T-cell (primary cell): ENCODE data around the gene ANKRD16. TPM values are rescaled to one million over a fixed set of nuclear protein-coding genes. Genes with fewer than 3 reads are reported as not detected.
"Not testable (repeated sequence)": the region's sequence is repeated elsewhere in the genome, so short reads cannot be mapped to it uniquely, and the experiment has no call there.

Experiments used
- ATAC-seq, 4 experiments: fragments of 200-7000 bp in 3 of 4; fragments of 150-1000 bp in 1 of 4; cut with Tn5 transposase; replicated peaks in 1 of 4; 1 replicate in 3 of 4; 2 replicates in 1 of 4; pipeline ENCODE4 v1.10.0; 2021; ENCODE audit warnings: moderate library complexity in 3 of 4, mild to moderate bottlenecking in 2 of 4, moderate number of reproducible peaks in 1 of 4
- CTCF ChIA-PET, 2 donors: fragments of 300-600 bp; sonication (Branson Sonifier 250); formaldehyde crosslinking; loops; one replicate each; lab custom pipeline; 2022; ENCODE audit warnings: antibody characterized with exemption in 2 of 2; lab: Charles Lee
- POLR2A ChIA-PET, 2 donors: fragments of 300-600 bp; sonication (Branson Sonifier 250); formaldehyde crosslinking; loops; one replicate each; lab custom pipeline; 2022; ENCODE audit warnings: antibody characterized with exemption in 2 of 2; lab: Charles Lee
- DNase-seq, 35 experiments: peaks; one replicate each; pipeline versions ENCODE4 v3.0.0 to v3.0.0-alpha.2; 2013 to 2023
- H3K27ac ChIP-seq: one replicate; pipeline ENCODE4 v1.5.1; 2013; ENCODE audit warnings: low read length
- H3K27me3 ChIP-seq, 2 experiments: replicated peaks in 1 of 2; 1 replicate in 1 of 2; 2 replicates in 1 of 2; pipeline versions ENCODE4 v1.6.1 to v1.7.0; 2013; ENCODE audit warnings: low read length in 1 of 2, mixed read lengths in 1 of 2; ENCODE audit not compliant: control insufficient read depth in 2 of 2, insufficient read depth in 2 of 2; ENCODE audit errors: extremely low read depth in 1 of 2
- H3K36me3 ChIP-seq, 2 donors: 1 replicate in 1 of 2; 2 replicates in 1 of 2; pipeline versions ENCODE4 v1.6.1 to v1.7.0; 2013; ENCODE audit warnings: low read length in 1 of 2; ENCODE audit not compliant: control insufficient read depth in 2 of 2, insufficient read depth in 1 of 2; ENCODE audit errors: extremely low read depth in 1 of 2
- H3K4me1 ChIP-seq, 2 experiments: 1 replicate in 1 of 2; 2 replicates in 1 of 2; pipeline versions ENCODE4 v1.6.1 to v1.7.0; 2013; ENCODE audit warnings: low read length in 2 of 2, mixed read lengths in 1 of 2; ENCODE audit not compliant: insufficient read depth in 2 of 2, control insufficient read depth in 1 of 2; ENCODE audit errors: extremely low read depth in 1 of 2
- H3K4me3 ChIP-seq, 2 donors: 1 replicate in 1 of 2; 2 replicates in 1 of 2; pipeline versions ENCODE4 v1.5.1 to v1.7.0; 2013; ENCODE audit warnings: mild to moderate bottlenecking in 2 of 2, low read length in 1 of 2, moderate library complexity in 1 of 2; ENCODE audit not compliant: control insufficient read depth in 1 of 2; ENCODE audit errors: extremely low read depth in 1 of 2
- H3K9me3 ChIP-seq: 2 replicates; pipeline ENCODE4 v1.7.0; 2013
- H3K27ac Mint-ChIP-seq, 2 donors: one replicate each; pipeline ENCODE4 v1.8.0; 2020 to 2021; ENCODE audit warnings: mild to moderate bottlenecking in 2 of 2, mixed read lengths in 2 of 2
- H3K27me3 Mint-ChIP-seq, 2 donors: one replicate each; pipeline ENCODE4 v1.8.0; 2021 to 2022; ENCODE audit warnings: mixed read lengths in 2 of 2
- H3K36me3 Mint-ChIP-seq: one replicate; pipeline ENCODE4 v1.8.0; 2021; ENCODE audit warnings: mixed read lengths
- H3K4me1 Mint-ChIP-seq, 3 donors: one replicate each; pipeline ENCODE4 v1.8.0; 2020 to 2022; ENCODE audit warnings: mixed read lengths in 3 of 3, mild to moderate bottlenecking in 1 of 3
- H3K4me3 Mint-ChIP-seq, 3 donors: one replicate each; pipeline ENCODE4 v1.8.0; 2020 to 2022; ENCODE audit warnings: mild to moderate bottlenecking in 3 of 3, mixed read lengths in 3 of 3, moderate library complexity in 3 of 3
- H3K9me3 Mint-ChIP-seq, 3 donors: one replicate each; pipeline ENCODE4 v1.8.0; 2020 to 2022; ENCODE audit warnings: mixed read lengths in 3 of 3
- WGBS: methylation state at CpG from one replicate; pipeline ENCODE4 v1.1.5; 2013; ENCODE audit warnings: missing lambda C conversion rate; ENCODE audit not compliant: insufficient coverage; 5-methylcytosine and 5-hydroxymethylcytosine counted together
- total RNA-seq, 35 experiments: library from RNA in 6 of 35; stranded (reverse) in 6 of 35; fragments of 120-200 nt in 1 of 35; gene quantifications; one replicate each; pipeline versions ENCODE4 v1.2.1 to v1.2.4 and lab custom pipeline; 2013 to 2026

Gene ANKRD16
- total RNA-seq, 5 donors from 2014 or later (not counting 1 experiment from before 2014, with no cell fraction given) = 4.7 to 11.5 (median 9.1) TPM

DNA sequence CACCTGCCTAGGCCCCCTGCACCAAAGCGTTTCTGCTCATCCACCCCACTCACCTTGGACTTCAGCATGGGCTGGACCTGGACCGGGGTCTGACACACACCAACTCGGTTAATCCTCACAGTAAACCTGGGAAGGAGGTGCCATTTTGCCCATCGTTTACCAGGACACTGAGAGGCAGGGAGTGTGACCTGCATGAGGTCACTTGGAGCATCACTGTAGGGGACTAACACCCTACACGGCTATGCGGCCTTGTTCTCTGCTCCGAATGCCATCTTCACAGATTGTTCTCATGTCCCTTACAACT, 33.0 kb downstream of the ANKRD16 start:
- H3K36me3 Mint-ChIP-seq = no peaks in the 10 kb centered on the region
- Histone ChIP-seq H3K4me1 (no peaks in the 10 kb centered on the region), H3K27ac (no peak overlapping the region), H3K27me3 (peaks cover 0 to 15% of the 10 kb centered on the region in 2 experiments), H3K4me3 (no peak overlapping the region), H3K9me3 (no peaks in the 10 kb centered on the region), H3K36me3 (no peaks in the 10 kb centered on the region)
- CTCF ChIA-PET = no interaction called here
- H3K4me1 Mint-ChIP-seq = peaks cover 0 to 3% (median 0%) of the 10 kb centered on the region in 3 donors
- no peaks in the 10 kb centered on the region for H3K9me3 Mint-ChIP-seq
- no peak for ATAC-seq
- no peak overlapping the region for H3K4me3 Mint-ChIP-seq
- WGBS = 91% methylated on average over 4 of the region's 7 CpGs
- H3K27me3 Mint-ChIP-seq = peaks cover 0 to 3% of the 10 kb centered on the region in 2 donors
- DNase-seq = no peak
- no peak overlapping the region for H3K27ac Mint-ChIP-seq
- POLR2A ChIA-PET = no interaction called here

DNA sequence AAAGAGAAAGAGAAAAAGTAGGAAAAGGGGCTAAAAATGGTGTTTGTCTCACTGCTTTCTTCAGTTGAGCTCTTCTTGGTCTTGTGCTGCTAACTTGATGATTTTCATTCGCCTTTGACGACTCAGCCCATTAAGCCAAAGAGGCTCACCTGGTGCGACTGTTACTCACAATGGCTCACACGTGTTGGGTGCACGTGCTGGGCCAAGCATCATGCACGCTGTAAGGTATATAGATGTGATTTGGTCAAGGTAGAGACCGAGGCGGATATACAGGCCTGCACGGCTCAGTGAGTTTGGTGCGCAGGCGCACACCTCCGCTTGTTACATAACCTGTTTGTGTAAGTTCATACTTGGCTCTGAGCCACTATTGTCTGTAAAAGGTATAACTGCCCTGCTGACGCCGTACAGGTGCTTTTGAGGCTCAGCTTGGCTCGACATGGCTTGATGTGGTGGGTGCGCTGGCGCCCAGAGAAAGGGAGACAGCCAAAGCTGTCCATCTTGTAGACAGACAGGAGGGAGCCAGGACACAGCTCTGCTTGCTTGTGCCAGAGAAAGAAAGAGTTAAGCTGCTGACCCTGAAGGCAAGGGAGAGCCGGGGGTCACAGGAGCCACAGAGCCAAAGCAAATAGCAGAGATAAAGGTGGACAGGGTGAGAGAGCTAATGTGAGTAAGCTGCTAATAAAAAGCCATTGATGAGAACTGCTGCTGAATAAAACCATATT, 33.6 kb downstream of the ANKRD16 start:
- H3K27ac ChIP-seq = no peak overlapping the region
- no peaks in the 10 kb centered on the region for H3K4me1 ChIP-seq
- Mint-ChIP-seq H3K9me3 (no peaks in the 10 kb centered on the region), H3K36me3 (no peaks in the 10 kb centered on the region), H3K4me3 (no peak overlapping the region), H3K27me3 (peaks cover 0 to 3% of the 10 kb centered on the region in 2 donors), H3K4me1 (peaks cover 0 to 3% (median 0%) of the 10 kb centered on the region in 3 donors), H3K27ac (no peak overlapping the region)
- no peaks in the 10 kb centered on the region for H3K9me3 ChIP-seq
- no peaks in the 10 kb centered on the region for H3K36me3 ChIP-seq
- WGBS = 70% methylated on average over 12 of the region's 18 CpGs
- ChIA-PET CTCF (interaction anchor here in 1 of 2 donors (0.6 kb wide), 1 partner anchor 11 kb away, joined by 7 read pairs; no protein-coding TSS in a partner anchor), POLR2A (no interaction called here)
- H3K27me3 ChIP-seq = peaks cover 0 to 15% of the 10 kb centered on the region in 2 experiments
- no peak for ATAC-seq
- no peak overlapping the region for H3K4me3 ChIP-seq
- DNase-seq = no peak

- Mint-ChIP-seq H3K4me3 (no peak overlapping the region), H3K4me1 (peaks cover 0 to 3% (median 0%) of the 10 kb centered on the region in 3 donors), H3K27ac (no peak overlapping the region), H3K9me3 (no peaks in the 10 kb centered on the region), H3K27me3 (peaks cover 0 to 3% of the 10 kb centered on the region in 2 donors), H3K36me3 (no peaks in the 10 kb centered on the region)
- no peak overlapping the region for H3K27ac ChIP-seq
- DNase-seq (no peak), ATAC-seq (no peak)
- H3K4me3 ChIP-seq = no peak overlapping the region
- H3K4me1 ChIP-seq = no peaks in the 10 kb centered on the region
- ChIA-PET CTCF (no interaction called here), POLR2A (no interaction called here)
- H3K36me3 ChIP-seq = no peaks in the 10 kb centered on the region
- H3K9me3 ChIP-seq = no peaks in the 10 kb centered on the region
- WGBS = 100% methylated on average over 1 of the region's 5 CpGs
- peaks cover 0 to 15% of the 10 kb centered on the region in 2 experiments for H3K27me3 ChIP-seq
These were observed 35.6 kb downstream of the ANKRD16 start for GRCh38 chr10:5854131-5854475.

DNA sequence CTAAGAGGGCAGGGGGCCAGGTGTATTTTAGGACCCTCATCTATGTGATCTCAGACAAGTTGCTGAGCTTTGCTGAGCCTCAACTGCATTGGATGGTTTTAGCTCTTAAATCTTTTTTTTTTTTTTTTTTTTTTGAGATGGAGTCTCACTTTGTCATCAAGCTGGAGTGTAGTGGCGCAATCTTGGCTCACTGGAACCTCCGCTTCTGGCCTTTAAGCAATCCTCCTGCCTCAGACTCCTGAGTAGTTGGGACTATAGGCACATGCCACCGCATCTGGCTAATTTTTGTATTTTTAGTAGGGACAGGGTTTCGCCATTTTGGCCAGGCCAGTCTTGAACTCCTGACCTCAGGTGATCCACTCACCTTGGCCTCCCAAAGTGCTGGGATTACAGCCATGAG, 43.0 kb downstream of the ANKRD16 start:
- H3K27me3 Mint-ChIP-seq, H3K36me3 ChIP-seq, H3K9me3 Mint-ChIP-seq, H3K9me3 ChIP-seq, H3K27me3 ChIP-seq, H3K4me1 ChIP-seq, POLR2A ChIA-PET, H3K36me3 Mint-ChIP-seq, H3K27ac ChIP-seq, H3K27ac Mint-ChIP-seq, DNase-seq, ATAC-seq, H3K4me3 ChIP-seq, H3K4me3 Mint-ChIP-seq: not testable (repeated sequence)
- CTCF ChIA-PET = interaction anchor here in 1 of 2 donors (0.7 kb wide), 1 partner anchor 216 kb away, joined by 7 read pairs; no protein-coding TSS in a partner anchor
- WGBS = 100% methylated on average over 1 of the region's 4 CpGs
- peaks cover 5 to 14% (median 9%) of the 10 kb centered on the region in 3 donors for H3K4me1 Mint-ChIP-seq

GRCh38 chr10:5844345-5845055, 45.2 kb downstream of the ANKRD16 start:
- Mint-ChIP-seq H3K4me3 (no peak overlapping the region), H3K4me1 (peaks cover 5 to 18% (median 9%) of the 10 kb centered on the region in 3 donors), H3K36me3 (no peaks in the 10 kb centered on the region), H3K27me3 (peaks cover 0 to 4% of the 10 kb centered on the region in 2 donors), H3K27ac (no peak overlapping the region), H3K9me3 (no peaks in the 10 kb centered on the region)
- H3K27ac ChIP-seq = no peak overlapping the region
- no peaks in the 10 kb centered on the region for H3K36me3 ChIP-seq
- H3K27me3 ChIP-seq = peaks cover 0 to 6% of the 10 kb centered on the region in 2 experiments
- H3K9me3 ChIP-seq = no peaks in the 10 kb centered on the region
- no peaks in the 10 kb centered on the region for H3K4me1 ChIP-seq
- H3K4me3 ChIP-seq = no peak overlapping the region
- ChIA-PET CTCF (interaction anchor here in 1 of 2 donors (0.6 kb wide), 1 partner anchor 11 kb away, joined by 7 read pairs; no protein-coding TSS in a partner anchor), POLR2A (interaction anchor here in 1 of 2 donors (0.6 to 0.7 kb wide), 2 partner anchors 30 to 817 kb away, joined by 4 to 8 read pairs; no protein-coding TSS in a partner anchor)
- WGBS = 79% methylated on average over 10 of the region's 13 CpGs
- DNase-seq = no peak
- ATAC-seq = no peak

DNA sequence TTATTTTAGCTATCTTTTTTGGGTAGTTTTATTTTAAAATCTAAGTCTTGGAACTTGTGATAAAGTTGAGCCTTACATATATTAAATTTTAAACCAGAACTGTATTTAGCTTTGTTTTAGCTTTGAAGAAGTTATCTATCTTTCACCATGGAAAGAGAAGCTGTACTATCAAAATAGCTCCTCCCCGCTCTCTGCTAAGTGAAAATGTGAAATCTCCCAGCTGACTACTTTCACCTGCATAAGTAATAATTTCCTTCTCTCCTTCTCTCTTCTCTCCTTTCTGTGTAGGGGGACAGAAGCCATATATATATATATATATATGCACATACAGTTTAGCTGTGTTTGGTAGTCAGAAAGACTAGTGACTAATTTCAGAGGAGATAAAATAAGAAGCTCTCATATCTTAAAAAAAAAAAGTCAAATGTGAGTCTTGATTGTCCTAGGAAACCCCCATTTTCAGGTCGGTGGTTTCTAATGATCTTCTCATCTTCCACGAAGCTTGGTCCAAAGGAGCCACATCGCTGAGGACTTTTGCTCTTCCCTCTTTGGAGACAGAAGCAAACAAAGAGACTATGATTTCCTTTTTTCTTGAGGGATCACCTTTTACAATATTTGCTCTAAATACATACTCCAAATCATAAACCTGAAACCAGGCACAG, 45.9 kb downstream of the ANKRD16 start:
- Mint-ChIP-seq H3K27me3 (peaks cover 0 to 5% of the 10 kb centered on the region in 2 donors), H3K4me1 (peaks cover 5 to 18% (median 9%) of the 10 kb centered on the region in 3 donors), H3K36me3 (no peaks in the 10 kb centered on the region), H3K4me3 (no peak overlapping the region), H3K27ac (no peak overlapping the region), H3K9me3 (no peaks in the 10 kb centered on the region)
- whole genome bisulfite sequencing = 31% methylated on average over 3 of the region's 4 CpGs
- CTCF ChIA-PET = interaction anchor here in 1 of 2 donors (0.6 kb wide), 1 partner anchor 393 kb away, joined by 3 read pairs; no protein-coding TSS in a partner anchor
- H3K27ac ChIP-seq = no peak overlapping the region
- ATAC-seq (no peak), DNase-seq (no peak)
- H3K4me3 ChIP-seq = no peak overlapping the region
- no peaks in the 10 kb centered on the region for H3K9me3 ChIP-seq
- peaks cover 0 to 6% of the 10 kb centered on the region in 2 experiments for H3K27me3 ChIP-seq
- POLR2A ChIA-PET = interaction anchor here (0.6 to 0.7 kb wide), 3 partner anchors 30 to 817 kb away, joined by 4 to 8 read pairs (median 5); no protein-coding TSS in a partner anchor
- no peaks in the 10 kb centered on the region for H3K4me1 ChIP-seq
- no peaks in the 10 kb centered on the region for H3K36me3 ChIP-seq
